H1 (cell line): ENCODE results near the gene RILPL1. TPM values are rescaled to one million over a fixed set of nuclear protein-coding genes. Genes with fewer than 3 reads are reported as not detected.

Experiments
- CTCF ChIA-PET: fragments of 300-600 bp; sonication (Branson Sonifier 250); formaldehyde crosslinking; loops from one replicate; lab custom pipeline; 2021; ENCODE audit not compliant: partially characterized antibody; lab: Charles Lee
- POLR2A ChIA-PET: fragments of 300-600 bp; sonication (Branson Sonifier 250); formaldehyde crosslinking; loops from one replicate; lab custom pipeline; 2021; ENCODE audit warnings: inconsistent platforms; ENCODE audit not compliant: partially characterized antibody; lab: Charles Lee
- DNase-seq, 2 experiments: peaks; one replicate each; pipeline versions ENCODE4 v3.0.0 to v3.0.0-alpha.2; 2010 to 2022; ENCODE audit warnings: low spot score in 2 of 2, low read depth in 1 of 2, mixed read lengths in 1 of 2
- FAIRE-seq: peaks from 2 replicates; lab custom pipeline; 2011; peaks lifted over from hg19 to GRCh38; lab: Jason Lieb, UNC
- H2AFZ ChIP-seq: 2 replicates; pipeline ENCODE4 v1.8.1; 2012; ENCODE audit warnings: low read length, inconsistent platforms
- H2AK5ac ChIP-seq: 2 replicates; pipeline ENCODE4 v1.6.1; 2013; ENCODE audit warnings: low read depth, low read length
- H2BK120ac ChIP-seq: replicated peaks from 2 replicates; pipeline ENCODE3; 2013; ENCODE audit warnings: low read depth, low read length, inconsistent platforms
- H2BK12ac ChIP-seq: 2 replicates; pipeline ENCODE4 v1.6.1; 2013; ENCODE audit warnings: low read depth, low read length
- H2BK15ac ChIP-seq: 2 replicates; pipeline ENCODE4 v1.6.1; 2013; ENCODE audit warnings: low read length
- H2BK20ac ChIP-seq: 2 replicates; pipeline ENCODE4 v1.6.1; 2013; ENCODE audit warnings: low read length
- H2BK5ac ChIP-seq: 2 replicates; pipeline ENCODE4 v1.6.1; 2013; ENCODE audit warnings: low read depth, low read length
- H3K14ac ChIP-seq: 2 replicates; pipeline ENCODE4 v1.6.1; 2013; ENCODE audit warnings: inconsistent platforms; ENCODE audit not compliant: insufficient read length
- H3K18ac ChIP-seq: 2 replicates; pipeline ENCODE4 v1.6.1; 2013; ENCODE audit warnings: low read length; ENCODE audit errors: extremely low read depth
- H3K23ac ChIP-seq: 2 replicates; pipeline ENCODE4 v1.6.1; 2013; ENCODE audit warnings: inconsistent platforms; ENCODE audit not compliant: insufficient read length
- H3K23me2 ChIP-seq: 2 replicates; pipeline ENCODE4 v1.6.1; 2013; ENCODE audit warnings: low read depth, low read length
- H3K27ac ChIP-seq: 2 replicates; pipeline ENCODE4 v1.6.1; 2011; ENCODE audit warnings: low read depth, low read length, inconsistent platforms
- H3K27me3 ChIP-seq, 4 experiments: replicated peaks in 1 of 4; 1 replicate in 1 of 4; 2 replicates in 3 of 4; pipeline versions ENCODE4 v1.6.1 to v1.8.1; 2011 to 2013; ENCODE audit warnings: low read length in 3 of 4, mild to moderate bottlenecking in 3 of 4, inconsistent platforms in 2 of 4, mixed read lengths in 2 of 4, moderate library complexity in 1 of 4; ENCODE audit not compliant: control insufficient read depth in 3 of 4, insufficient read depth in 3 of 4; ENCODE audit errors: extremely low read depth in 1 of 4
- H3K36me3 ChIP-seq, 4 experiments: 2 replicates each; pipeline versions ENCODE4 v1.6.1 to v1.8.1; 2011 to 2013; ENCODE audit warnings: mild to moderate bottlenecking in 4 of 4, low read length in 3 of 4, moderate library complexity in 2 of 4, control low read depth in 1 of 4, inconsistent platforms in 1 of 4; ENCODE audit not compliant: insufficient read depth in 4 of 4, control insufficient read depth in 2 of 4
- H3K4ac ChIP-seq: replicated peaks from 2 replicates; pipeline ENCODE3; 2013; ENCODE audit warnings: low read length, low read depth, mixed read lengths, inconsistent platforms; ENCODE audit not compliant: insufficient read length
- H3K4me1 ChIP-seq, 4 experiments: replicated peaks in 1 of 4; 1 replicate in 1 of 4; 2 replicates in 3 of 4; pipeline versions ENCODE4 v1.6.1 to v1.8.1; 2011 to 2013; ENCODE audit warnings: low read length in 3 of 4, inconsistent platforms in 2 of 4, mixed read lengths in 1 of 4; ENCODE audit not compliant: insufficient read depth in 4 of 4, control insufficient read depth in 3 of 4
- H3K4me2 ChIP-seq, 2 experiments: 2 replicates each; pipeline versions ENCODE4 v1.6.1 to v1.8.1; 2011 to 2013; ENCODE audit warnings: low read depth in 2 of 2, low read length in 2 of 2, control low read depth in 1 of 2, inconsistent platforms in 1 of 2, mild to moderate bottlenecking in 1 of 2; ENCODE audit not compliant: insufficient read depth in 1 of 2
- H3K4me3 ChIP-seq, 4 experiments: fragments of 200-600, 300-600 bp in 1 of 4; sonication (generic), shearing (Covaris generic), sonication (Bioruptor Twin) in 1 of 4; 2 replicates each; pipeline versions ENCODE4 v1.5.1 to v1.8.1; 2011 to 2016; ENCODE audit warnings: low read length in 4 of 4, low read depth in 3 of 4, control low read depth in 2 of 4, inconsistent platforms in 2 of 4, mild to moderate bottlenecking in 2 of 4, mixed read lengths in 1 of 4, moderate library complexity in 1 of 4; ENCODE audit not compliant: insufficient read depth in 2 of 4; ENCODE audit errors: extremely low read depth in 1 of 4
- H3K56ac ChIP-seq: replicated peaks from 2 replicates; pipeline ENCODE3; 2013; ENCODE audit warnings: low read depth, mild to moderate bottlenecking, mixed read lengths, low read length, inconsistent platforms; ENCODE audit not compliant: insufficient read length
- H3K79me1 ChIP-seq: 2 replicates; pipeline ENCODE4 v1.6.1; 2013; ENCODE audit warnings: low read depth, low read length, control low read depth
- H3K79me2 ChIP-seq, 2 experiments: 2 replicates each; pipeline versions ENCODE4 v1.6.1 to v1.8.1; 2012 to 2013; ENCODE audit warnings: low read length in 2 of 2, mild to moderate bottlenecking in 2 of 2, inconsistent platforms in 1 of 2; ENCODE audit not compliant: insufficient read depth in 2 of 2, control insufficient read depth in 1 of 2
- H3K9ac ChIP-seq, 4 experiments: replicated peaks in 1 of 4; 1 replicate in 1 of 4; 2 replicates in 3 of 4; pipeline versions ENCODE4 v1.6.1 to v1.8.1; 2011 to 2013; ENCODE audit warnings: low read depth in 3 of 4, low read length in 3 of 4, control low read depth in 2 of 4, mild to moderate bottlenecking in 2 of 4, moderate library complexity in 2 of 4, inconsistent platforms in 1 of 4; ENCODE audit errors: extremely low read depth in 1 of 4
- H3K9me3 ChIP-seq, 2 experiments: 2 replicates each; pipeline versions ENCODE4 v1.6.1 to v1.8.1; 2012 to 2013; ENCODE audit warnings: mild to moderate bottlenecking in 2 of 2, moderate library complexity in 2 of 2, control low read depth in 1 of 2, inconsistent platforms in 1 of 2, low read depth in 1 of 2, low read length in 1 of 2, mixed read lengths in 1 of 2; ENCODE audit not compliant: insufficient read depth in 2 of 2
- H4K20me1 ChIP-seq, 2 experiments: replicated peaks in 1 of 2; 2 replicates each; pipeline versions ENCODE3 to v1.8.1; 2011 to 2013; ENCODE audit warnings: inconsistent platforms in 2 of 2, low read length in 2 of 2, mild to moderate bottlenecking in 1 of 2; ENCODE audit not compliant: insufficient read depth in 2 of 2, control insufficient read depth in 1 of 2
- H4K5ac ChIP-seq: 2 replicates; pipeline ENCODE4 v1.6.1; 2013; ENCODE audit warnings: low read length, low read depth, mixed read lengths, inconsistent platforms; ENCODE audit not compliant: insufficient read length
- H4K8ac ChIP-seq: 2 replicates; pipeline ENCODE4 v1.8.0; 2013; ENCODE audit warnings: mild to moderate bottlenecking, moderate library complexity, low read length, inconsistent platforms; ENCODE audit not compliant: insufficient read depth; ENCODE audit errors: extremely low read depth
- H4K91ac ChIP-seq: replicated peaks from 2 replicates; pipeline ENCODE3; 2013; ENCODE audit warnings: low read length, mixed read lengths, inconsistent platforms; ENCODE audit not compliant: insufficient read length
- ASH2L ChIP-seq: fragments of 200-600, 300-600 bp; sonication (generic); IDR thresholded peaks from one replicate; pipeline ENCODE4 v1.7.1; 2017; ENCODE audit warnings: low read length
- BRCA1 ChIP-seq: IDR thresholded peaks from 2 replicates; pipeline ENCODE4 v1.6.1; 2012; ENCODE audit warnings: low read depth, low read length, improper control_type of control experiment
- CBX5 ChIP-seq: fragments of 300-800, 300-1000 bp; sonication (generic); IDR thresholded peaks from 2 replicates; pipeline ENCODE4 v1.7.1; 2016; ENCODE audit warnings: antibody characterized with exemption, low read length, low read depth
- CEBPB ChIP-seq: IDR thresholded peaks from 2 replicates; pipeline ENCODE4 v1.6.1; 2012; ENCODE audit warnings: low read depth, low read length
- CHD1 ChIP-seq: IDR thresholded peaks from 2 replicates; pipeline ENCODE4 v1.6.1; 2012; ENCODE audit warnings: low read depth, low read length, improper control_type of control experiment
- CREB1 ChIP-seq: IDR thresholded peaks from 2 replicates; pipeline ENCODE4 v1.6.1; 2012; ENCODE audit warnings: inconsistent platforms
- EGR1 ChIP-seq: IDR thresholded peaks from 2 replicates; pipeline ENCODE4 v1.6.1; 2011; ENCODE audit warnings: low read depth, low read length, borderline replicate concordance
- KDM5A ChIP-seq: fragments of 200-600 bp; IDR thresholded peaks from 2 replicates; pipeline ENCODE4 v1.7.1; 2012; ENCODE audit warnings: mild to moderate bottlenecking, low read length, inconsistent platforms, mixed read lengths
- MAX ChIP-seq: IDR thresholded peaks from 2 replicates; pipeline ENCODE4 v1.6.1; 2012; ENCODE audit warnings: inconsistent platforms
- POLR2A ChIP-seq, 2 experiments: IDR thresholded peaks; 1 replicate in 1 of 2; 2 replicates in 1 of 2; pipeline ENCODE4 v1.6.1; 2011; ENCODE audit warnings: low read depth in 2 of 2, low read length in 2 of 2, mild to moderate bottlenecking in 2 of 2; ENCODE audit errors: control extremely low read depth in 1 of 2
- RXRA ChIP-seq: IDR thresholded peaks from 2 replicates; pipeline ENCODE4 v1.6.1; 2011; ENCODE audit warnings: low read depth, mild to moderate bottlenecking, low read length, moderate library complexity; ENCODE audit not compliant: insufficient read depth
- SIX5 ChIP-seq: IDR thresholded peaks from 2 replicates; pipeline ENCODE4 v1.6.1; 2011; ENCODE audit warnings: mild to moderate bottlenecking, low read depth, low read length
- SP1 ChIP-seq: IDR thresholded peaks from 2 replicates; pipeline ENCODE4 v1.6.1; 2011; ENCODE audit warnings: low read depth, low read length
- SP2 ChIP-seq: IDR thresholded peaks from 2 replicates; pipeline ENCODE4 v1.6.1; 2012; ENCODE audit warnings: mild to moderate bottlenecking, low read length, inconsistent platforms
- TAF1 ChIP-seq: IDR thresholded peaks from 2 replicates; pipeline ENCODE4 v1.6.1; 2011; ENCODE audit warnings: mild to moderate bottlenecking, low read depth, low read length
- TAF7 ChIP-seq: optimal IDR thresholded peaks from 2 replicates; pipeline ENCODE3; 2011; ENCODE audit warnings: low read depth, mild to moderate bottlenecking, inconsistent platforms, low read length, moderate library complexity, borderline replicate concordance
- ZNF274 ChIP-seq: IDR thresholded peaks from 2 replicates; pipeline ENCODE4 v1.7.0; 2012; ENCODE audit warnings: low read length, borderline replicate concordance; ENCODE audit errors: extremely low read depth
- WGBS, 2 experiments: shearing (Covaris generic) in 1 of 2; methylation state at CpG; one replicate each; pipeline versions ENCODE4 v1.1.6 to v1.1.7; 2013 to 2015; ENCODE audit warnings: low lambda C conversion rate in 2 of 2, mixed read lengths in 2 of 2, inconsistent platforms in 1 of 2, low coverage in 1 of 2, missing lambda C conversion rate in 1 of 2; ENCODE audit not compliant: insufficient replicate concordance in 2 of 2, insufficient coverage in 1 of 2, insufficient read length in 1 of 2; ENCODE audit errors: extremely low coverage in 1 of 2, missing lambda C conversion rate in 1 of 2; 5-methylcytosine and 5-hydroxymethylcytosine counted together
- polyA plus RNA-seq, 7 experiments: library from polyadenylated mRNA; depleted of rRNA in 3 of 7; stranded (reverse) in 5 of 7; unstranded in 2 of 7; fragments of >200 nt in 5 of 7; fragments of 200-250 nt in 2 of 7; gene quantifications; 1 replicate in 5 of 7; 2 replicates in 1 of 7; 4 replicates in 1 of 7; pipeline versions ENCODE4 v1.2.1 to v1.2.3, GENCODE V29; 2011 to 2013; ENCODE audit warnings: missing spikeins in 2 of 7, mixed read lengths in 2 of 7
- total RNA-seq: library from RNA; stranded (reverse); fragmentation: NEBNext Ultra II Directional; extraction: Animal tissue kit (Norgen Biotek cat#: 25700); gene quantifications from 2 replicates; pipeline ENCODE4 v1.2.1, GENCODE V29; 2021

The RILPL1 gene
- total and polyA plus RNA-seq, 2 of the 8 experiments (the other 6 are each of a cell fraction or from before 2014, with no cell fraction given): 6.7 to 9.4 TPM

GRCh38 chr12:123469978-123470377, 63.5 kb downstream of the RILPL1 start:
- no peaks in the 10 kb centered on the region for H3K79me2 ChIP-seq
- no peak overlapping the region for H3K4me2 ChIP-seq
- H4K91ac ChIP-seq: no peak overlapping the region
- H2AFZ ChIP-seq: no peak overlapping the region
- 89% methylated on average over 2 of the region's 2 CpGs; no CpG with 5 or more reads in 1 of the 2 experiments for WGBS, 2 experiments
- no peaks in the 10 kb centered on the region for H3K9me3 ChIP-seq
- FAIRE-seq (no peak), DNase-seq (no peak)
- no peak overlapping the region for H2BK20ac ChIP-seq
- H2BK120ac ChIP-seq: no peak overlapping the region
- H3K18ac ChIP-seq: no peak overlapping the region
- no peak overlapping the region for H3K56ac ChIP-seq
- H2AK5ac ChIP-seq: no peak overlapping the region
- no peak overlapping the region for H2BK15ac ChIP-seq
- CTCF ChIA-PET: interaction anchor here (0.7 to 1.6 kb wide), 3 partner anchors 24 to 489 kb away, joined by 3 to 4 read pairs (median 3); no protein-coding TSS in a partner anchor
- H3K14ac ChIP-seq: no peak overlapping the region
- H3K36me3 ChIP-seq: peaks cover 0 to 20% (median 6%) of the 10 kb centered on the region in 4 experiments; a peak in 6 of 8 replicates
- H2BK12ac ChIP-seq: no peak overlapping the region
- no peak overlapping the region for H3K4ac ChIP-seq
- no peak overlapping the region for H4K8ac ChIP-seq
- H3K23ac ChIP-seq: no peak overlapping the region
- no peak overlapping the region for H3K9ac ChIP-seq
- POLR2A ChIA-PET: interaction anchor here (1.5 kb wide), 1 partner anchor 114 kb away, joined by 3 read pairs; the partner anchor contains the start of gene TMED2
- H3K4me3 ChIP-seq: no peak overlapping the region
- no peaks in the 10 kb centered on the region for H3K4me1 ChIP-seq
- H4K5ac ChIP-seq: no peak overlapping the region
- no peaks in the 10 kb centered on the region for H3K23me2 ChIP-seq
- H3K79me1 ChIP-seq: peaks cover 3% of the 10 kb centered on the region; the same call in 1 of the 2 replicates
- no peak overlapping the region for H2BK5ac ChIP-seq
- no peaks in the 10 kb centered on the region for H4K20me1 ChIP-seq
- H3K27ac ChIP-seq: no peak overlapping the region
- no peaks in the 10 kb centered on the region for H3K27me3 ChIP-seq
- no peak for TF ChIP-seq CHD1
- TF ChIP-seq ASH2L: no peak
- no peak for TF ChIP-seq CBX5
- TF ChIP-seq SP1: no peak
- TF ChIP-seq KDM5A: no peak
- no peak for TF ChIP-seq SIX5
- no peak for TF ChIP-seq CREB1
- no peak for TF ChIP-seq TAF1
- TF ChIP-seq TAF7: no peak
- no peak for TF ChIP-seq EGR1
- TF ChIP-seq MAX: no peak
- TF ChIP-seq ZNF274: no peak
- TF ChIP-seq SP2: no peak
- no peak for TF ChIP-seq CEBPB
- no peak for TF ChIP-seq POLR2A (IDR thresholded peaks at IDR 0.05; ENCODE audit: control extremely low read depth in 1 of 2, low read depth in 2 of 2, low read length in 2 of 2)
- no peak for TF ChIP-seq RXRA
- no peak for TF ChIP-seq BRCA1
